ENCODE data around the gene GAB4.

The GAB4 gene

DNA sequence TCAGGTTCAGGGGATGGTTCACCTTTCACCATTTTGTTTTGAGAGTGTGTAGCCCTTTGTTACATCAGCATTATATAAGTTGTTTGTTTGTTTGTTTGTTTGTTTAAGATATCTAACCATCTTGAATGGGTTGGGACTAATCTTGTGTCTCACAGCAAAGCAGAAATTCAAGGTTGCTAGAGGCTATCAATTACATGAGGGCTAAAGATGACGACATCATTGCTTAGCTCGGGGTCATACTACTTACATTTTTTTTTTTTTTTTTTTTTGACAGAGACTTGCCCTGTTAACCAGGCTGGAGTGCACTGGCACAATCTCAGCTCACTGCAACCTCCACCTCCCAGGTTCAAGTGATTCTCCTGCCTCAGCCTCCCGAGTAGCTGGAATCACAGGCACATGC is 95.7 kb downstream of the GAB4 start:
- no peak for DNase-seq (ENCODE audit: low spot score)
